ENCODE data around the gene HOXD9. TPM values are rescaled to one million over a fixed set of nuclear protein-coding genes. Genes with fewer than 3 reads are reported as not detected.

Gene HOXD9
- total RNA-seq, 1 experiment from 2014 or later = not detected

DNA sequence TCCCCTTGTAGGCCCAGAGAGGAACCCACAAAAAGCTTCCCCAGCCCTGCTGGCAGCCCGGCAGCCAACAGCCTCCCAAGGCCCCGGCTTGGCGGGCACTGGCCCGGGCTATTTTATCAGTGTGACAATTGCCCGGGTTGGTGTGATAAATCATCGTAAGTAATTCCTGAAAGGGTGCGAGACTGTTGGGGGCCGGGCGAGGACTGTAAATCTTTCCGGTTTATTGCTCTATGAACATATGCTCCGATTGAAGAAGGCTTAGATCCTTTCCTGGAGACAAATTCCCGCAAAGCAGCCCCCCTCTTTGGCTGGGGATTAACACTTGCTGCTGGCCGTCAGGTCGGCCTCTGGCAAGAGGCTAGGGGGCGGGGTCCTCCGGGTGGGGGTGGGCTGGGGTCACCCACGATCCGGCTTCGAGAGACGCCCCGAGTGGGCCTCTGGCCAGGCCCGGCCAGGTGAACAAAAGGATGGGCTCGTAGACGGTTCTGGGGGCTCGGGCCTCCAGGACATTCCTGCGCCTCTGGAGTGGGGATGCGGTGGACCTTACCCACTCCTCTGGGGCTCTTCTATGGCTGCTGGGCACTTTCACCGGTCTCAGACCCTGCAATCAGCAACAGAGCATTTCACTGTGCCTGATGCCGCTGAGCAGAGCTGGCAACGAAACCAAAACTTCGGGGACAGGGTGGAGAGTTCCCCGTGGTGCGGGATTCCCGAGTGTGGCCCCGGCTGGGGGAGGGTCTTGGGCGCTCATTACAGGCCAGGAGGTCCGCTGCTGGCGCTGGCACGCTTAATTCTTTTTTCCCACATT is 36.5 kb downstream of the HOXD9 start:
- peaks cover 2% of the 10 kb centered on the region for H4K20me1 ChIP-seq (ENCODE audit: control insufficient read depth, insufficient read depth, insufficient read length)
- Mint-ChIP-seq H3K4me3 (peak overlapping the region in 1 of 2 experiments; percentile 64; a peak in 1 of 5 replicates), H3K9me3 (peaks cover 5% of the 10 kb centered on the region in 2 experiments; a peak in 3 of 5 replicates), H3K27ac (no peak overlapping the region), H3K27me3 (ENCODE audit: low read depth) (peaks cover 100% of the 10 kb centered on the region), H3K4me1 (peaks cover 6 to 33% of the 10 kb centered on the region in 2 experiments; a peak in 3 of 4 replicates), H3K36me3 (ENCODE audit: insufficient read depth in 1 of 3, low read depth in 3 of 3) (no peaks in the 10 kb centered on the region; a peak in 1 of 7 replicates)
- H3K79me2 ChIP-seq (ENCODE audit: insufficient read depth, low read length) = no peaks in the 10 kb centered on the region
- no CpG with 5 or more reads among the region's 39 CpGs for WGBS (ENCODE audit: extremely low coverage, insufficient read length, low lambda C conversion rate)
- no peak overlapping the region for H3K4me2 ChIP-seq (ENCODE audit: insufficient read depth, insufficient read length, low read length)
- no peak overlapping the region for H2BK20ac ChIP-seq (ENCODE audit: low read depth, low read length, poor library complexity, severe bottlenecking)
- no peak for DNase-seq
- peaks cover 100% of the 10 kb centered on the region for H3K27me3 ChIP-seq (ENCODE audit: insufficient read depth, low read length)
- H4K5ac ChIP-seq (ENCODE audit: insufficient read length, low read depth, low read length) = no peak overlapping the region
- H3K14ac ChIP-seq (ENCODE audit: insufficient read depth, low read length) = no peak overlapping the region; the same call in 1 of the 2 replicates
- H2BK15ac ChIP-seq (ENCODE audit: low read depth, low read length) = no peak overlapping the region
- no peak overlapping the region for H2BK12ac ChIP-seq (ENCODE audit: insufficient read length, low read depth, low read length)
- H2AFZ ChIP-seq (ENCODE audit: low read length) = no peak overlapping the region
- no peak overlapping the region for H3K18ac ChIP-seq (ENCODE audit: insufficient read length, low read depth, low read length)
- no peak overlapping the region for H2BK5ac ChIP-seq (ENCODE audit: insufficient read length, low read length)
- H3K23ac ChIP-seq (ENCODE audit: insufficient read length, low read depth, low read length) = no peak overlapping the region
- no peak overlapping the region for H3K4ac ChIP-seq (ENCODE audit: low read depth, low read length)
- no peak overlapping the region for H2AK5ac ChIP-seq (ENCODE audit: insufficient read length, low read length)
- no peaks in the 10 kb centered on the region for H3K4me1 ChIP-seq (ENCODE audit: insufficient read depth, low read length)
- H4K8ac ChIP-seq (replicated peaks; ENCODE audit: insufficient read length, low read depth, low read length) = no peak overlapping the region
- H4K91ac ChIP-seq (ENCODE audit: insufficient read length, low read depth, low read length) = no peak overlapping the region
- H3K9ac ChIP-seq (ENCODE audit: extremely low read depth, insufficient read length, low read length) = no peak overlapping the region
- H3K56ac ChIP-seq (ENCODE audit: insufficient read length, low read depth, low read length) = no peak overlapping the region
- TF ChIP-seq, protein P1, sequence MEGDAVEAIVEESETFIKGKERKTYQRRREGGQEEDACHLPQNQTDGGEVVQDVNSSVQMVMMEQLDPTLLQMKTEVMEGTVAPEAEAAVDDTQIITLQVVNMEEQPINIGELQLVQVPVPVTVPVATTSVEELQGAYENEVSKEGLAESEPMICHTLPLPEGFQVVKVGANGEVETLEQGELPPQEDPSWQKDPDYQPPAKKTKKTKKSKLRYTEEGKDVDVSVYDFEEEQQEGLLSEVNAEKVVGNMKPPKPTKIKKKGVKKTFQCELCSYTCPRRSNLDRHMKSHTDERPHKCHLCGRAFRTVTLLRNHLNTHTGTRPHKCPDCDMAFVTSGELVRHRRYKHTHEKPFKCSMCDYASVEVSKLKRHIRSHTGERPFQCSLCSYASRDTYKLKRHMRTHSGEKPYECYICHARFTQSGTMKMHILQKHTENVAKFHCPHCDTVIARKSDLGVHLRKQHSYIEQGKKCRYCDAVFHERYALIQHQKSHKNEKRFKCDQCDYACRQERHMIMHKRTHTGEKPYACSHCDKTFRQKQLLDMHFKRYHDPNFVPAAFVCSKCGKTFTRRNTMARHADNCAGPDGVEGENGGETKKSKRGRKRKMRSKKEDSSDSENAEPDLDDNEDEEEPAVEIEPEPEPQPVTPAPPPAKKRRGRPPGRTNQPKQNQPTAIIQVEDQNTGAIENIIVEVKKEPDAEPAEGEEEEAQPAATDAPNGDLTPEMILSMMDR (conservative IDR thresholded peaks at IDR 0.05) = no peak
- H2BK120ac ChIP-seq (ENCODE audit: low read depth, low read length, poor library complexity, severe bottlenecking) = no peak overlapping the region
- H3K9me3 ChIP-seq (ENCODE audit: control insufficient read depth, low read depth, low read length) = no peaks in the 10 kb centered on the region
- H3T11ph ChIP-seq (ENCODE audit: low read length) = no peak overlapping the region
- H3K79me1 ChIP-seq (ENCODE audit: insufficient read depth, low read depth, low read length, poor library complexity, severe bottlenecking) = no peaks in the 10 kb centered on the region
- no peak overlapping the region for H3K27ac ChIP-seq (ENCODE audit: insufficient read length, low read depth, low read length)
- H3K23me2 ChIP-seq (ENCODE audit: insufficient read length, low read depth, low read length, poor library complexity, severe bottlenecking) = no peaks in the 10 kb centered on the region

Data from H9 (cell line).